GM12872 (cell line): ENCODE measurements around the gene HDHD5.

ENCODE experiments used
- TF ChIP-seq, protein P1 (sequence below): IDR thresholded peaks from 3 replicates; pipeline ENCODE4 v1.5.1; 2011; ENCODE audit warnings: low read depth, mild to moderate bottlenecking, low read length, moderate library complexity; ENCODE audit not compliant: insufficient read depth

HDHD5 gene

DNA sequence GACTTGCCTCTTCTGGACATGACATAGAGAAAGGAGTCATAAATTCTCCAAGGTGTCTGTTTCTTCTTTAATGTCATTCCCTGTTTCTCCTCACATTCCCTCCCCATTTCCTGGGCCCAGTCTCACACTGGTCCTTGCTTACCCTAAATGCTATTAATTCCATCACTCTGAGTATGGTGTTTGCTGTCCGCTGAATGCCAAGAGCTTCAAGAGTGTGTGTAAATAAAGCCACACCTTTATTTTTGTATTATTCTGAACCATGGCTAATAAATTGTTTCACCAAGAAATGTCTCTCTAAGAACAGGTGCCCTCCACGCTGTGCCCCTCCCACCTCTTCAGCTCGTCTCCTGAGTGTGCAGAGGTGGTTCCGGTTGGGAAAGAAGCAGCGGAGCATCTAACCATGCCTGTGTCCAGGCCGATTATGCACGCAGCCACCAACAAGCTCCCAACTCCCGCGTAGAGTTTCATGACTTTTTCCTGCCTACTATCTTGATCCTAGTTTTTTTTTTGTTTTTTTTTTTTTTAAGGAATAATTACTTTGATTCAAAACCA, 46.5 kb downstream of the HDHD5 start:
- TF ChIP-seq, protein P1, sequence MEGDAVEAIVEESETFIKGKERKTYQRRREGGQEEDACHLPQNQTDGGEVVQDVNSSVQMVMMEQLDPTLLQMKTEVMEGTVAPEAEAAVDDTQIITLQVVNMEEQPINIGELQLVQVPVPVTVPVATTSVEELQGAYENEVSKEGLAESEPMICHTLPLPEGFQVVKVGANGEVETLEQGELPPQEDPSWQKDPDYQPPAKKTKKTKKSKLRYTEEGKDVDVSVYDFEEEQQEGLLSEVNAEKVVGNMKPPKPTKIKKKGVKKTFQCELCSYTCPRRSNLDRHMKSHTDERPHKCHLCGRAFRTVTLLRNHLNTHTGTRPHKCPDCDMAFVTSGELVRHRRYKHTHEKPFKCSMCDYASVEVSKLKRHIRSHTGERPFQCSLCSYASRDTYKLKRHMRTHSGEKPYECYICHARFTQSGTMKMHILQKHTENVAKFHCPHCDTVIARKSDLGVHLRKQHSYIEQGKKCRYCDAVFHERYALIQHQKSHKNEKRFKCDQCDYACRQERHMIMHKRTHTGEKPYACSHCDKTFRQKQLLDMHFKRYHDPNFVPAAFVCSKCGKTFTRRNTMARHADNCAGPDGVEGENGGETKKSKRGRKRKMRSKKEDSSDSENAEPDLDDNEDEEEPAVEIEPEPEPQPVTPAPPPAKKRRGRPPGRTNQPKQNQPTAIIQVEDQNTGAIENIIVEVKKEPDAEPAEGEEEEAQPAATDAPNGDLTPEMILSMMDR, result no peak

DNA sequence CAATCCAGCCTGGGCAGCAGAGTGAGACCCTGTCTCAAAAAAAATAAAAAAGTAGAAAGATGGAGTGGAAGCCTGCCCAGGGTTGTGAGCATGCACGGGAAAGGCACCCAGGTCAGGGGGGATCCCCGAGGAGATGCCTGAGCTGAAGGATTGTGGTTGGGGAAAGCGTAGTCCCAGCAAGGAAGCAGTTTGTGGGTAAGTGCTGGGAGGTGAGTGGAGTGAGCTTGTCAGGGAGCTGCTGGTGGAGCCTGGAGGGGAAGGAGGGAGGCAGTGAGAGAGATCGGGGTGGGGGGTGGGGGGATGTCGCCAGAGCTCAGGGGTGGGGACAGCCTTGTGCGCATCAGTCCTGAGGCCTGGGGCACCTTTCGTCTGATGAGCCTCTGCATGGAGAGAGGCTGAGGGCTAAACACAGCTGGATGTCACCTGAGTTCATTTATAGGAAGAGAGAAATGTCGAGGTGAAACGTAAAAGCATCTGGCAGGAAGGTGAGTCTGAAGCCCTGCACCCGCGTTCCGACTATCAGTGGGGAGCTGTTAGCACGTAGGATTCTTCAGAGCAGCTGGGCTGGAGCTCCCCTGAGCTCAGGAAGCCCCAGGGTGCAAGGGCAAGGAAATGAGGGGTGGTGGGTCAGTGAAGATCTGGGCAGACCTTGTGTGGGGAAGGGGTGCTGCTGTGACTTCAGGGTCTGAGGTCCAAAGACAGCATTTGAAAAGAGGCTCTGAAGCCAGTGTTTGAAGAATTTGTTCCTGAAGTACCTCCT, 48.1 kb downstream of the HDHD5 start:
- TF ChIP-seq, protein P1, result no peak

DNA sequence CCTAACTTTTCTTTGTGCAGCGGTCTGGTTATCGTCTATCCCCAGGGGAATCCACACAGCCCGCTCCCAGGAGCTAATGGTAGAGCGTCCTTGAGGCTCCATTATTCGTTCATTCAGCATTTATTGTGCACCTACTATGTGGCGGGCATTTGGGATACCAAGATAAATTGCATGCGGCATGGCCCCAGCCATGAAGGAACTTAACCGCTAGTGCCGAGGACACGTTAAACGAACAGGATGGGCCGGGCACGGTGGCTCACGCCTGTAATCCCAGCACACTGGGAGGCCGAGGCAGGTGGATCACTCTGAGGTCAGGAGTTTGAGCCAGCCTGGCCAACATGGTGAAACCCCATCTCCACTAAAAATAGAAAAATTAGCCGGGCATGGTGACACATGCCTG, 49.1 kb downstream of the HDHD5 start:
- TF ChIP-seq, protein P1, result no peak

DNA sequence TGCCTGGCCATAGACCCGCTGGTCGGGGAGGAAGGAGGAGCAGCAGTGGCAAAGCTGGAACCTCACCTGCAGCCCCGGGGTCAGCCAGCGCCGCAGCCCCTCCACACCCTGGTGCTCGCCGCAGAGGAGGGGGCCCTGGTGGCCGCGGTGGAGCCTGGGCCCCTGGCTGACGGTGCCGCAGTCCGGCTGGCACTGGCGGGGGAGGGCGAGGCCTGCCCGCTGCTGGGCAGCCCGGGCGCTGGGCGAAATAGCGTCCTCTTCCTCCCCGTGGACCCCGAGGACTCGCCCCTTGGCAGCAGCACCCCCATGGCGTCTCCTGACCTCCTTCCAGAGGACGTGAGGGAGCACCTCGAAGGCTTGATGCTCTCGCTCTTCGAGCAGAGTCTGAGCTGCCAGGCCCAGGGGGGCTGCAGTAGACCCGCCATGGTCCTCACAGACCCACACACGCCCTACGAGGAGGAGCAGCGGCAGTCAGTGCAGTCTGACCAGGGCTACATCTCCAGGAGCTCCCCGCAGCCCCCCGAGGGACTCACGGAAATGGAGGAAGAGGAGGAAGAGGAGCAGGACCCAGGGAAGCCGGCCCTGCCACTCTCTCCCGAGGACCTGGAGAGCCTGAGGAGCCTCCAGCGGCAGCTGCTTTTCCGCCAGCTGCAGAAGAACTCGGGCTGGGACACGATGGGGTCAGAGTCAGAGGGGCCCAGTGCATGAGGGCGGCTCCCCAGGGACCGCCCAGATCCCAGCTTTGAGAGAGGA, 49.8 kb downstream of the HDHD5 start:
- TF ChIP-seq, protein P1, result no peak

DNA sequence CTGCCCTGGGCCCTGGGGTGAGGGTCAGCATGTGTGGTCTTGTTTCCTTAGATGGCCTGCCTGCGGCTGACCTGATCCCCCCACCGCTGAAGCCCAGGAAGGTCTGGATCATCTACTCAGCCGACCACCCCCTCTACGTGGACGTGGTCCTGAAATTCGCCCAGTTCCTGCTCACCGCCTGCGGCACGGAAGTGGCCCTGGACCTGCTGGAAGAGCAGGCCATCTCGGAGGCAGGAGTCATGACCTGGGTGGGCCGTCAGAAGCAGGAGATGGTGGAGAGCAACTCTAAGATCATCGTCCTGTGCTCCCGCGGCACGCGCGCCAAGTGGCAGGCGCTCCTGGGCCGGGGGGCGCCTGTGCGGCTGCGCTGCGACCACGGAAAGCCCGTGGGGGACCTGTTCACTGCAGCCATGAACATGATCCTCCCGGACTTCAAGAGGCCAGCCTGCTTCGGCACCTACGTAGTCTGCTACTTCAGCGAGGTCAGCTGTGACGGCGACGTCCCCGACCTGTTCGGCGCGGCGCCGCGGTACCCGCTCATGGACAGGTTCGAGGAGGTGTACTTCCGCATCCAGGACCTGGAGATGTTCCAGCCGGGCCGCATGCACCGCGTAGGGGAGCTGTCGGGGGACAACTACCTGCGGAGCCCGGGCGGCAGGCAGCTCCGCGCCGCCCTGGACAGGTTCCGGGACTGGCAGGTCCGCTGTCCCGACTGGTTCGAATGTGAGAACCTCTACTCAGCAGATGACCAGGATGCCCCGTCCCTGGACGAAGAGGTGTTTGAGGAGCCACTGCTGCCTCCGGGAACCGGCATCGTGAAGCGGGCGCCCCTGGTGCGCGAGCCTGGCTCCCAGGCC, 50.6 kb downstream of the HDHD5 start:
- TF ChIP-seq, protein P1, result no peak

DNA sequence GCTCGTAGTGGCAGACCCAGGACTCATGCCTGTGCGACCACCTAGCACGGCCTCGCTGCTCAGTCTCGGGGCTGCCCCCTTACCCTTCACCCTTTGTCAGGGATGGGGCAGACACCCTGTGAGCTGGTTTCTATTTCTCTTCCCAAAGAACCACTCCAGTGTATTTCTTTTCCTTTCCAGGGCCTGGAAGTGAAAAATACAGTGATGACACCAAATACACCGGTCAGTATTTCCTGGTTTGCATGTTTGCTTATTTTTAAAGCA, 51.6 kb downstream of the HDHD5 start:
- TF ChIP-seq, protein P1, result no peak
